HEK293T (cell line): ENCODE data around the gene BRD7.

Experiments used
- CTCF ChIA-PET: fragments of 350-600 bp; formaldehyde crosslinking; extraction: SDS; loops from one replicate; lab custom pipeline; 2021; ENCODE audit warnings: antibody characterized with exemption, inconsistent platforms; lab: Yijun Ruan, JAX
- POLR2A ChIA-PET: fragments of 350-600 bp; formaldehyde crosslinking; extraction: SDS; loops from one replicate; lab custom pipeline; 2020; ENCODE audit warnings: antibody characterized with exemption, inconsistent platforms; lab: Yijun Ruan, JAX
- DNase-seq: peaks from one replicate; pipeline ENCODE4 v3.0.0; 2012; ENCODE audit warnings: mixed read lengths; ENCODE audit errors: extremely low spot score
- ARNT ChIP-seq: fragments of 450-650 bp; IDR thresholded peaks from 2 replicates; pipeline ENCODE4 v1.6.1; 2017; ENCODE audit warnings: mild to moderate bottlenecking
- BHLHE40 ChIP-seq: fragments of 450-650 bp; IDR thresholded peaks from 2 replicates; pipeline ENCODE4 v1.6.1; 2016; ENCODE audit warnings: mild to moderate bottlenecking, moderate library complexity, borderline replicate concordance
- CTBP1 ChIP-seq: fragments of 450-650 bp; IDR thresholded peaks from 2 replicates; pipeline ENCODE4 v1.6.1; 2016; ENCODE audit warnings: borderline replicate concordance
- ELF4 ChIP-seq: fragments of 450-650 bp; IDR thresholded peaks from 2 replicates; pipeline ENCODE4 v1.6.1; 2017; ENCODE audit warnings: antibody characterized with exemption
- FOXA1 ChIP-seq: fragments of 450-650 bp; IDR thresholded peaks from 2 replicates; pipeline ENCODE4 v1.6.1; 2016; ENCODE audit warnings: mild to moderate bottlenecking
- FOXK2 ChIP-seq: fragments of 450-650 bp; IDR thresholded peaks from 2 replicates; pipeline ENCODE4 v1.6.1; 2016; ENCODE audit warnings: mild to moderate bottlenecking
- FOXM1 ChIP-seq: fragments of 450-650 bp; IDR thresholded peaks from 2 replicates; pipeline ENCODE4 v1.6.1; 2017; ENCODE audit warnings: mild to moderate bottlenecking, borderline replicate concordance
- HDGF ChIP-seq: fragments of 450-650 bp; IDR thresholded peaks from 2 replicates; pipeline ENCODE4 v1.6.1; 2017; ENCODE audit warnings: antibody characterized with exemption, borderline replicate concordance
- L3MBTL2 ChIP-seq: fragments of 450-650 bp; conservative IDR thresholded peaks from 2 replicates; pipeline ENCODE4 v1.6.1; 2016; ENCODE audit warnings: mild to moderate bottlenecking
- LEF1 ChIP-seq: fragments of 450-650 bp; IDR thresholded peaks from 2 replicates; pipeline ENCODE4 v1.6.1; 2017; ENCODE audit warnings: mild to moderate bottlenecking, borderline replicate concordance
- NFRKB ChIP-seq: fragments of 450-650 bp; IDR thresholded peaks from 2 replicates; pipeline ENCODE4 v1.6.1; 2016; ENCODE audit warnings: mild to moderate bottlenecking, moderate library complexity
- SP1 ChIP-seq: fragments of 450-650 bp; IDR thresholded peaks from 2 replicates; pipeline ENCODE4 v1.6.1; 2017
- SUZ12 ChIP-seq: fragments of 450-650 bp; IDR thresholded peaks from 2 replicates; pipeline ENCODE4 v1.6.1; 2016; ENCODE audit warnings: mild to moderate bottlenecking
- TARDBP ChIP-seq: fragments of 450-650 bp; IDR thresholded peaks from 2 replicates; pipeline ENCODE4 v1.6.1; 2016
- ZNF384 ChIP-seq: fragments of 450-650 bp; IDR thresholded peaks from 2 replicates; pipeline ENCODE4 v1.6.1; 2016
- TF ChIP-seq, protein P1 (sequence below): fragments of 450-650 bp; IDR thresholded peaks from 2 replicates; pipeline ENCODE4 v1.6.1; 2016

BRD7 gene

DNA sequence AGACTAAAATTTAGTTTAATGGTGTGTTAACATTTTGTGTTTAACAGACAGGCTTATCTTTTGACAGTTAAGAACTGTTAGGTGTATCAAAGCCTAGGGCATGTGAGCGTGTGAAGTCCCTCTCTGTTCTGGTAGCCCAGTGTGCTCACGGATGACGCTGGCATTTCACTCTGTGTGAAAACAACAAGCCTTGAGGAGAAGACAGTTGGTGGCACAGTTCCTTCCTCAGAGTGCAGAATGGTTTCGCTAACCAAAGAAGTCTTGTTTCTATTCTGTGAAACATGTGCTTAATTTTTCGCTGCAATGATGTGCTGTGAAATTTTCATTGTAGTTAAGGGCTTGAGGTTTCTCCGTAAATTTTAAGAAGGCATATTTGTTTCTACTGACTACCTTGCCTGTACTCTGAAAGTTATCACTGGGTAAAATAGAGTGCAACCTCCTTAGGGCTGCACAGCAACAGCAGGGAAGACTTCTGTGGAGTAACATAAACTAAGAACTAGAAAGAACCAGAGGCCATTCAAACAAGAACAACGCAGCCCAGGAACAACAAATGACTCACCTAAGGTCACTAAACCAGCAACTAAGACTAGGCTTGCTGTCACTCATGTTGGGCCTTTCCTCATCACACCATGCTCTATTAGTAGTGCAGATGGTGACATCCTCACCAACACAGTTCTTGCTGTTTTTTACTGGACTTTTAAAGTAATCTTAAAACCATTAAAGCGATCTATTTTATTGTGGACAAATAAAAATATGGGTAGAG, 33.4 kb downstream of the BRD7 start:
- TF ChIP-seq, protein P1, sequence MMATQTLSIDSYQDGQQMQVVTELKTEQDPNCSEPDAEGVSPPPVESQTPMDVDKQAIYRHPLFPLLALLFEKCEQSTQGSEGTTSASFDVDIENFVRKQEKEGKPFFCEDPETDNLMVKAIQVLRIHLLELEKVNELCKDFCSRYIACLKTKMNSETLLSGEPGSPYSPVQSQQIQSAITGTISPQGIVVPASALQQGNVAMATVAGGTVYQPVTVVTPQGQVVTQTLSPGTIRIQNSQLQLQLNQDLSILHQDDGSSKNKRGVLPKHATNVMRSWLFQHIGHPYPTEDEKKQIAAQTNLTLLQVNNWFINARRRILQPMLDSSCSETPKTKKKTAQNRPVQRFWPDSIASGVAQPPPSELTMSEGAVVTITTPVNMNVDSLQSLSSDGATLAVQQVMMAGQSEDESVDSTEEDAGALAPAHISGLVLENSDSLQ: peak; percentile 30; the same call in 1 of the 2 replicates
- TF ChIP-seq BHLHE40: no peak
- no peak for DNase-seq
- CTCF ChIA-PET: no interaction called here
- POLR2A ChIA-PET: no interaction called here

DNA sequence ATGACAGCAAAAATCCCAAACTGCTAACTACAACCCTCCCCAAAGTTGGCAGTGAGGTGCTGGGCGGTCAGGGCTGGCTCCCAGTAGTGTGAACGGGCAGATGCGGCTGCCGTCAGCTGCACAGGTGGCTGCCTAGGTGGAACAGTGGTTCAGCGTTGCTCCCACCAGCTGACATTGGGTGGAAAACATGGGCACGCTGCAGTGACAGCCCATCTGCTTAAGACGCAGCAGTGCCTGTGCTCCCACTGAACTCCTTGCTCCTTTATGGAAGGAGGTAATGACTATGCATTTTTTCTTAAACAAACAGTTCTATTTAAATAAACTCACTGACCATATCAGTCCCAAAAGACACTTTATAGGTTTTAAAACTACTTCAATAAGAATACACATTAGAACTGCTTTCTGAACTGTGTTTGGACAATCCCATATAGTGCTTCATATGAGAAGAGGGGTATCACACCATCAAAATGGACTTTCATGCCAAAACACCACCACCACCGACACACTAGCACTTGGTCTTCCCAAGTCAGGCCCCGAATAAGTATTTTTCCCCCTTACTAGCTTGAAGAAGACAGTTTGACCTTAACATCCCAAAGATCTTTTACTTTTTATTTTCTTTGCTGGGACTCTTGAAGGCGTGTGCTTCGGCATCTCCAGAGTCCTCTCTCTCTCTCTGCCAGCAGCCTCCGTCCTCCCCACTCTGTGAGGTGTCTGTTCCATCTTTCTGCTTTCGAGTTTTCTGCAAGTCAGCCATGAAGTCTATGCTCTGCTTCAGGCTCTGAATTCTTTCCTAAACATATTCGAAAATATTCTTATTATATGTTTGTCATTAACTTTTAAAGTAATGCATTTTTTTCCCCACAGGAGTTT, 34.4 kb downstream of the BRD7 start:
- ChIA-PET CTCF (no interaction called here), POLR2A (no interaction called here)
- no peak for DNase-seq
- TF ChIP-seq ZNF384 (no peak), FOXA1 (no peak), ELF4 (no peak), HDGF (no peak), BHLHE40 (no peak), FOXM1 (no peak), SP1 (no peak), ARNT (no peak), L3MBTL2 (no peak), NFRKB (no peak), LEF1 (no peak), TARDBP (no peak)
- TF ChIP-seq, protein P1: no peak

- POLR2A ChIA-PET: no interaction called here
- TF ChIP-seq ELF4 (no peak), NFRKB (no peak), BHLHE40 (no peak), ARNT (no peak), TARDBP (no peak), FOXM1 (no peak), HDGF (no peak), ZNF384 (no peak), SP1 (no peak), SUZ12 (no peak), LEF1 (no peak), FOXA1 (no peak)
- TF ChIP-seq, protein P1: no peak
- CTCF ChIA-PET: no interaction called here
- DNase-seq: no peak
These were observed 36.2 kb downstream of the BRD7 start for GRCh38 chr16:50332599-50332998.

DNA sequence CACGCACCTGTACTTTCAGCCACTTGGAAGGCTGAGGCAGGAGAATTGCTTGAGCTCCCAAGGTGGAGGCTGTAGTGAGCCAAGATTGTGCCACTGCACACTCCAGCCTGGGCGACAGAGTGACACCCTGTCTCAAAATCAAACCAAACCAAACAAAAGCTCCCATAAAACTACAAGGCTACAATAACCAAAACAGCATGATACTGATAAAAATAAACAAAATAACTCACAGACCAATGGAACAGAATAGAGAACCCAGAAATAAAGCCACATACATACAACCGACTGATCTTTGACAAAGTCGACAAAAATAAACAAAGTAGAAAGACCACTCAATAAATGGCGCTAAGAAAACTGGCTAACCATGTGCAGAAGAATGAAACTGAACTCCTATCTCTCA, 37.2 kb downstream of the BRD7 start:
- POLR2A ChIA-PET: no interaction called here
- TF ChIP-seq CTBP1 (no peak), LEF1 (no peak), FOXA1 (no peak), BHLHE40 (no peak), FOXM1 (no peak), FOXK2 (no peak), TARDBP (no peak), ARNT (no peak), L3MBTL2 (no peak), NFRKB (no peak), HDGF (no peak), ZNF384 (no peak), SUZ12 (no peak)
- TF ChIP-seq, protein P1: no peak
- no peak for DNase-seq
- CTCF ChIA-PET: no interaction called here

DNA sequence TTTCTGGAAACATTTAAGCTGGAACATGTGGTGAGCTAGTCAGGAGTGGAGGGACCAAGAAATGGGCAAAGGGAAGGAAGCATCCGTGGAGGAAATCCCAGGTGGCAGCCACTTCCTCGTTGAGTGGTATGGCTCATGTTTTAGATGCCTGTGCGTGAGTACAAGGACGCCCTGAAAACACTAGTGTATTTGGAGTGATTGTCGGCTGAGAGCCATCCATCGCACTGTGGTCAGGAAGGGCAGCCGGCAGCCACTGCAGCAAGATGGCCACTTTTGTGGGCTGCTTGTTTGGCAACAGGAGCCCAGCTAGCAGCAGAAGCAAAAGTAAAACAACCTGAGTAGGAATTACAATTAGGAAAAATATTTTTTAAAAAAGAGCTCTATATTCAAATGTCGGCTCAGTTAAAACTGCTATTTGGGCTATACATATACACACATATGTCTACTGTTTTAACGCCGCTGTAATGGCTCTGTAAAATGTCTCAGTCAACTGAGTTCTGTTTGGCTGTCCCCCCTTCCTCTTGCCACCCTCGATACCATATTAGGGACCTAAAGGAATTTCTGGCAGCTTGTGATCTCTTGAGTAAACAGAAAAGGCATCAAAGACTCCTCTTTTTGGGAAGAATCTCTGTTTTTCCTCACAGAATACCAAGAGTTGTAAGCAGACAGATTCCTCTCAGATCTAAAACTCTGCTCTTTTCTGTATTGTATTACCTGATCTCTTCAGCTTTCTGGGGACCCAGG, 39.2 kb downstream of the BRD7 start:
- ChIA-PET POLR2A (no interaction called here), CTCF (no interaction called here)
- TF ChIP-seq SUZ12 (no peak), LEF1 (no peak), ZNF384 (no peak), CTBP1 (no peak), NFRKB (no peak), TARDBP (no peak), FOXM1 (no peak), ARNT (no peak), SP1 (no peak), BHLHE40 (no peak), FOXK2 (no peak)
- TF ChIP-seq, protein P1: no peak
- DNase-seq: no peak
